Right atrium auricular region (tissue), 2 donors: ENCODE measurements around the gene SREK1IP1. TPM values are rescaled to one million over a fixed set of nuclear protein-coding genes. Genes with fewer than 3 reads are reported as not detected.

ENCODE experiments used
- DNase-seq: peaks from one replicate; pipeline ENCODE4 v3.0.0-alpha.2; 2019; ENCODE audit warnings: low spot score
- H3K27ac ChIP-seq, 2 donors: fragments of 200-600 bp; sonication (generic); 1 replicate in 1 of 2; 2 replicates in 1 of 2; pipeline ENCODE4 v1.5.1; 2016 to 2019
- H3K27me3 ChIP-seq, 2 donors: fragments of 200-600 bp; sonication (generic); one replicate each; pipeline versions ENCODE4 v1.5.1 to v1.6.0; 2017 to 2019
- H3K36me3 ChIP-seq: fragments of 200-600 bp; sonication (generic); one replicate; pipeline ENCODE4 v1.5.1; 2016
- H3K4me1 ChIP-seq, 2 donors: fragments of 200-600 bp; sonication (generic); one replicate each; pipeline versions ENCODE4 v1.5.1 to v1.6.0; 2017 to 2019
- H3K4me3 ChIP-seq, 2 donors: fragments of 200-600 bp; sonication (generic); 1 replicate in 1 of 2; 2 replicates in 1 of 2; pipeline ENCODE4 v1.5.1; 2017 to 2019; ENCODE audit warnings: mild to moderate bottlenecking in 1 of 2, moderate library complexity in 1 of 2
- H3K9me3 ChIP-seq, 2 donors: fragments of 200-600 bp; sonication (generic); one replicate each; pipeline ENCODE4 v1.5.1; 2019
- total RNA-seq, 2 donors: library from RNA; depleted of rRNA; stranded (reverse); fragments of >200 nt; gene quantifications; one replicate each; pipeline ENCODE4 v1.1.0, GENCODE V29; 2016
- TF ChIP-seq, protein P1 (sequence below), 2 donors: fragments of 200-600 bp; sonication (generic); IDR thresholded peaks; one replicate each; pipeline ENCODE4 v1.5.1; 2019; ENCODE audit warnings: antibody characterized with exemption in 2 of 2

Gene SREK1IP1
- total RNA-seq, 2 donors from 2014 or later = 4.4 to 4.6 TPM

DNA sequence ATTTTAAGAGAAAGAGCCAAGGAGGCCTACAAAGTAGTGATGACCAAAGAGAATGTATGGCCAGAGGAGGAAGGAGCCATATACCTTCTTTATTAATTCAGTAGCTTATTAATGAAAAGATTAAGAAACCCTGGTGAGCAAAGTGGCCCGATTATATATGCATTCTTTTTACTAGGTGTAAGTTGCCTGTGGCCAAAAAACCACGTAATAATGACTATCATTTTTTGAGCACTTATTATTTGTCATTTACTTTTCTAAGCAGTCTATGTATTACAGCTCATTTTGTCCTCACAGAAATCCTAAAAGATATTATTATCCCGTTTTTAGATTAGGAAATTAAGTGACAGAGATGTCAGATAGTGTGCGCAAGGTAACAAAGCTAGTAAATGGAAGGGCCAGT is 3.2 kb upstream of the SREK1IP1 start:
- Histone ChIP-seq H3K4me3 (no peak overlapping the region), H3K36me3 (no peaks in the 10 kb centered on the region), H3K4me1 (peaks cover 0 to 25% of the 10 kb centered on the region in 2 donors), H3K27me3 (no peaks in the 10 kb centered on the region), H3K27ac (no peak overlapping the region), H3K9me3 (no peaks in the 10 kb centered on the region)
- no peak for DNase-seq
- TF ChIP-seq, protein P1, sequence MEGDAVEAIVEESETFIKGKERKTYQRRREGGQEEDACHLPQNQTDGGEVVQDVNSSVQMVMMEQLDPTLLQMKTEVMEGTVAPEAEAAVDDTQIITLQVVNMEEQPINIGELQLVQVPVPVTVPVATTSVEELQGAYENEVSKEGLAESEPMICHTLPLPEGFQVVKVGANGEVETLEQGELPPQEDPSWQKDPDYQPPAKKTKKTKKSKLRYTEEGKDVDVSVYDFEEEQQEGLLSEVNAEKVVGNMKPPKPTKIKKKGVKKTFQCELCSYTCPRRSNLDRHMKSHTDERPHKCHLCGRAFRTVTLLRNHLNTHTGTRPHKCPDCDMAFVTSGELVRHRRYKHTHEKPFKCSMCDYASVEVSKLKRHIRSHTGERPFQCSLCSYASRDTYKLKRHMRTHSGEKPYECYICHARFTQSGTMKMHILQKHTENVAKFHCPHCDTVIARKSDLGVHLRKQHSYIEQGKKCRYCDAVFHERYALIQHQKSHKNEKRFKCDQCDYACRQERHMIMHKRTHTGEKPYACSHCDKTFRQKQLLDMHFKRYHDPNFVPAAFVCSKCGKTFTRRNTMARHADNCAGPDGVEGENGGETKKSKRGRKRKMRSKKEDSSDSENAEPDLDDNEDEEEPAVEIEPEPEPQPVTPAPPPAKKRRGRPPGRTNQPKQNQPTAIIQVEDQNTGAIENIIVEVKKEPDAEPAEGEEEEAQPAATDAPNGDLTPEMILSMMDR (IDR thresholded peaks at IDR 0.05) = no peak

DNA sequence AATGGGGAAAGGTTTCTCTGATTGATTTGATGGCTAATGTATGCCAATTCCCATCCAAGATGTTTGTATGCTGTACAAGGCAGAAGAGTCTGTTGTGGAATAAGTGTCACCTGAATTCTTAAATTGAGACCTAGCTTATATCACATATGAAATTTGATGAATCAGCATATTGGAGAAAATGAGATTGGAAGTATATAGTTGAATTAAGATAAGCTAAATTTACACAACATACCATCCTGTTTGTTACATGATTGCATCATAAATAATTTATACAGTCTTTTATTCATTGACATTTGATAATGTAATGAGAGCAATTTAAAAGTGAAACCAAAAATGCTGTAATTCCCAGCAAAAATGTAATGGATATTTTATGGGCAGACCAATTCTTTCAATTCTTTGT is 1.4 kb upstream of the SREK1IP1 start:
- Histone ChIP-seq H3K36me3 (no peaks in the 10 kb centered on the region), H3K27me3 (no peaks in the 10 kb centered on the region), H3K4me3 (peak overlapping the region; percentile 60 to 67), H3K9me3 (no peaks in the 10 kb centered on the region), H3K27ac (no peak overlapping the region), H3K4me1 (peaks cover 0 to 38% of the 10 kb centered on the region in 2 donors)
- TF ChIP-seq, protein P1 (IDR thresholded peaks at IDR 0.05) = no peak
- DNase-seq = no peak

DNA sequence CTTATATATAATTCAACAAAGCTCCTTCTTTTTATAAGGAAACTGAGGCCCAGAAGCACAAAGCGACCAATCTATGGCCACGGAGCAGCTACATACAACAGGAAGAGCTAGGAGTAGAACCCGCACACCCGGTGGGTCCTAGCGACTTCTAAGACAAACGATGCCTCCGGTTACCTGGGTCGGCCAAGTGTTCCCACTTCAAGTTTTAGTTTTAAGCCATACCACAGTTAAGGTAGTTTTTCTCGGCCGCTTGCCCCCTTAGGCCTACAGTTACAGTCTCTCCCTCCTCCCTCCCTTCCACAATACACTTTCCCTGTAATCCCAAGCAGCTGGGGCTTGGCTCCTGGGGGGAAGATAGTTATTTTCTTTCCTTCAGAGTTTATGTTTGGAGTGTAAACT is 533 bp downstream of the SREK1IP1 start:
- H3K4me3 ChIP-seq = peak overlapping the region; percentile 60 to 67
- TF ChIP-seq, protein P1 (IDR thresholded peaks at IDR 0.05) = no peak
- H3K27ac ChIP-seq = peak overlapping the region; percentile 86 to 88
- no peaks in the 10 kb centered on the region for H3K27me3 ChIP-seq
- DNase-seq = no peak
- H3K36me3 ChIP-seq = no peaks in the 10 kb centered on the region
- no peaks in the 10 kb centered on the region for H3K9me3 ChIP-seq
- peaks cover 0 to 38% of the 10 kb centered on the region in 2 donors for H3K4me1 ChIP-seq

GRCh38 chr5:64766941-64767340 is 1.6 kb downstream of the SREK1IP1 start:
- Histone ChIP-seq H3K4me3 (peak overlapping the region in 1 of 2 donors; percentile 60), H3K27me3 (no peaks in the 10 kb centered on the region), H3K4me1 (peaks cover 0 to 38% of the 10 kb centered on the region in 2 donors), H3K36me3 (no peaks in the 10 kb centered on the region), H3K27ac (no peak overlapping the region), H3K9me3 (no peaks in the 10 kb centered on the region)
- DNase-seq = no peak
- TF ChIP-seq, protein P1 (IDR thresholded peaks at IDR 0.05) = no peak

- Histone ChIP-seq H3K27me3 (no peaks in the 10 kb centered on the region), H3K9me3 (no peaks in the 10 kb centered on the region), H3K4me3 (no peak overlapping the region), H3K4me1 (peaks cover 0 to 38% of the 10 kb centered on the region in 2 donors), H3K27ac (no peak overlapping the region), H3K36me3 (no peaks in the 10 kb centered on the region)
- TF ChIP-seq, protein P1 (IDR thresholded peaks at IDR 0.05) = no peak
- DNase-seq = no peak
Measured at GRCh38 chr5:64765804-64766504, 2.5 kb downstream of the SREK1IP1 start.
